Fibroblast of gingiva (primary cell): ENCODE data around the gene RDH5.
A peak's percentile ranks its signal among the peaks of the same experiment; 100 is the strongest.

Source experiments
- DNase-seq: peaks from one replicate; pipeline ENCODE4 v3.0.0-alpha.2; 2011; ENCODE audit warnings: low read depth

The RDH5 gene, protein sequence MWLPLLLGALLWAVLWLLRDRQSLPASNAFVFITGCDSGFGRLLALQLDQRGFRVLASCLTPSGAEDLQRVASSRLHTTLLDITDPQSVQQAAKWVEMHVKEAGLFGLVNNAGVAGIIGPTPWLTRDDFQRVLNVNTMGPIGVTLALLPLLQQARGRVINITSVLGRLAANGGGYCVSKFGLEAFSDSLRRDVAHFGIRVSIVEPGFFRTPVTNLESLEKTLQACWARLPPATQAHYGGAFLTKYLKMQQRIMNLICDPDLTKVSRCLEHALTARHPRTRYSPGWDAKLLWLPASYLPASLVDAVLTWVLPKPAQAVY

DNA sequence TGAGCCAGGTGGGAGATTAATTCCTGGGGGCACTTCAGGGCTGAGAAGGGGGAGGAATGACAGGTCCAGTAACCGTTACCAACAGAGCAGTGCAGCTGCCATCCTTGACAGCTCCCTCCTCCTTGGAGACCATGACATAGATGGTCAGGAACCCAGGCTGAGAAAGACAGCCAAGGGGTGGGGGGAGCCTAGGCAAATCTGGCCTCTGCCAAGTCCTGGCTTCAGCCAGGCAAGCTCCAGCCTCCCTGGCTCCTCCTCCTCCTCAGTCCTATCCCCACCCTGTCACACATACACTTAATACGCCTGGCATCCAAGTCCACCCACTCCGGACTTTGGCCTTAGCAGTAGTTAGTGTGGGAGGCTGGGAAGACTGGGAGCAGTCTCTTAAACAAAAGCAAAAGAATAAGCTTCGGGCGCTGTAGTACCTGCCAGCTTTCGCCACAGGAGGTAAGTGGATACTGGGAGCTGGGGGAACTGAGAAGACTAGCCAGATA, at the start of gene RDH5:
Gene RDH5 (plus strand): TSS at position 323 of the 494 bp plus-strand sequence. CDS start 792 bp downstream, outside the sequence.
- DNase-seq, result peak; percentile 97

DNA sequence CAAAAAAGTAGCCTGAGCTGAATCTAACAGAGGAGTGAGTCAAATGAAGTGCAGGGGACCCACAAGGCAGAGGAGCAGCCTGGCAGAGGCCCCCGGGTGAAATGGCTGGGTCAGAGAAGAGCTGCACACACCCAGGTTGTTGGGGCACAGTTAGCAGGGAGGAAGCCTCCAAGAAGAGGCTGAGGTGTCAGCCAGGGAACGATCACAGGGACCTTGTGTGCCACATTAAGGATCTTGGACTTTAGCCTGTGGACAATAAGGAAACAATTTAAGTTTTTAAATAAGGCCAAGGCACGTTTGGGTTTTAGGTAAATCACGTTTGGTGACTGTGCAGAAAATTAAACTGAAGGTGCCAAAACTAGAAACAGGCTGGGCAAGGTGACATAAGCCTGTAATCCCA, 48.4 kb upstream of the RDH5 start:
- DNase-seq, result no peak

DNA sequence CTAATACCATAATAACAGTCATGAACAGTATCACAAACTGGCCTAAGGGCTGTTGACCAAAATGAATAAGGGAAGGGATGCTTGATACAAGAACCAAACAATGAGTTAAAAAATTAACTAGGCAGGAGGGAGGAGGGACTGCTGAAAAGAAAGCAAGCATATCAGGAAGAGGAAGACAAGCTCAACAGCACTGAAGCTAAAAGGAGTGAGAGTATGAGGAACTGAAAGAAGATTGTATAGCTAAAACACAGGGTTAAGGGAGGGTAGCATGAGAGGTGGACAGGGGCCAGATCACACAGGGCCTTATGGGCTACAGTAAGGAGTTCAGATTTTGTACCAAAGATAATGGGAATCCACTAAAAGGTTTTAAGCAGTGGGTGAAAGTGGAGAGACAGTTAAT, 46.6 kb upstream of the RDH5 start:
- no peak for DNase-seq

DNA sequence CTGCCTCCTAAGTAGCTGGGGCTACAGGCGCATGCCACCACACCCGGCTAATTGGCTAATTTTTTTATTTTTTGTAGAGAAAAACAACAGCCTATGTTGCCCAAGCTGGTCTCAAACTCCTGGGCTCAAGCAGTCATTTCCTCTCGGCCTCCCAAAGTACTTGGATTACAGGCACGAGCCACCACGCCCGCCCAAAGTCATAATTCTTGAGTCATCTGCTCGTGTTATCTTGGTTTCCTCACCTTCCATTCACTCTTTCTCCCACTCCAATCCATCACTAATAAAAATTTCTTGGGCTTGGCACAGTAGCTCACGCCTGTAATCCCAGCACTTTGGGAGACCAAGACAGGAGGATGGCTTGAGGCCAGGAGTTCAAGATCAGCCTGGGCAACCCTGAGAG, 44.5 kb upstream of the RDH5 start:
- DNase-seq, result no peak

DNA sequence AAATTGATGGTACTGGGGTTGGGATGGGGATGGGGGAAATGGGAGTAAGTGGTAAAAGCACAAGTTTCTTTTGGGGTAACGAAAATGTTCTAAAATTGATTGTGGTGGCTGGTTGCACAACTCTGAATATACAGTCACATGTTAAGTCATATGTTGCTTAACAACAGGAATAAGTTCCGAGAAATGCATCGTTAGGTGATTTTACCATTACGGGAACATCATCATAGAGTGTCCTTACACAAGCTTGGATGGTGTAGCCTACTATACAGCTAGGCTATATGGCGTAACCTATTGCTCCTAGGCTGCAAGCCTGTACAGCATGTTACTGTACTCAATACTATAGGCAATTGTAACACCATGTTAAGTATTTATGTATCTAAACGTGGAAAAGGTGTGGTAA, 43.5 kb upstream of the RDH5 start:
- DNase-seq, result no peak

DNA sequence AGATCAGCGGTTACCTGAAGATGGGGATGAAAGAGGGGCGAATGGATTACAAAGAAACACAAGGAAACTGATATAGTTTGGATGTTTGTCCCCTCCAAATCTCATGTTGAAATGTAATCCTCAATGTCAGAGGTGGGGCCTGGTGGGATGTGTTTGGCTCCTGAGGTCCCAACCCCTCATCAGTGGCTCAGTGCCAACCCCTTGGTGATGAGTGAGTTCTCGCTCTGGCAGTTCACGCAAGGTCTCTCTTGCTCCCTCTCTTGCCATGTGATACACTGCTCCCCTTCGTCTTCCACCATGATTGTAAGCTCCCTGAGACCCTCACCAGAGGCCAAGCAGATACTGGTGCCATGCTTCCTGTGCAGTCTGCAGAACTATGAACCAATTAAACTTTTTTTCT, 40.5 kb upstream of the RDH5 start:
- no peak for DNase-seq

DNA sequence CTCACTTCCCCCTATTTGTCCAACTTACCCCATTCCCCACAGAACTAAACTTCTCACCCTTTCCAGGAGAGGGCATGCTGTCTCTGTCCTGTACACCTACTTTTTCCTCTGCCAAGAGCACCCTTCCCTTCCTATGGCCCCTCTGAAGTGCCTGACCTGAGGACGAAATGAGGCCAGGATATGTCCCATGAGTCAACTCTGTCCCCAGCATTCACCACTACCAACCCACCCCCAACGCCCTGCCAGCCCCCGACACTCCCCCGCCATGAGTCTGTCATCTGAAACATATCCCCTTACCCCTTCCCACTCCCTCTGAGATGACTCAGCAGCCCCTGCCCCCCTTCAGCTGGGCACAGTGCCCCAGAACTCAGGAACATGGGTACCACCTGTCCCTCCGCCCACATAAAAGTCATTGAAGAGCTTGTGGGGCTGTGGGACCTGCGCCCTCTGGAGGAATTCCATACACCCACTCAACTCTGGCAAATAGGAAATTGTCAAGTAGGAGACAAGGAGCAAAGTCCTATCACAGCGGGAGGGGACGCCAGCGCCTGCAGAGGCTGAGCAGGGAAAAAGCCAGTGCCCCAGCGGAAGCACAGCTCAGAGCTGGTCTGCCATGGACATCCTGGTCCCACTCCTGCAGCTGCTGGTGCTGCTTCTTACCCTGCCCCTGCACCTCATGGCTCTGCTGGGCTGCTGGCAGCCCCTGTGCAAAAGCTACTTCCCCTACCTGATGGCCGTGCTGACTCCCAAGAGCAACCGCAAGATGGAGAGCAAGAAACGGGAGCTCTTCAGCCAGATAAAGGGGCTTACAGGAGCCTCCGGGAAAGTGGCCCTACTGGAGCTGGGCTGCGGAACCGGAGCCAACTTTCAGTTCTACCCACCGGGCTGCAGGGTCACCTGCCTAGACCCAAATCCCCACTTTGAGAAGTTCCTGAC, 38.8 kb upstream of the RDH5 start:
- peak; percentile 63 for DNase-seq

DNA sequence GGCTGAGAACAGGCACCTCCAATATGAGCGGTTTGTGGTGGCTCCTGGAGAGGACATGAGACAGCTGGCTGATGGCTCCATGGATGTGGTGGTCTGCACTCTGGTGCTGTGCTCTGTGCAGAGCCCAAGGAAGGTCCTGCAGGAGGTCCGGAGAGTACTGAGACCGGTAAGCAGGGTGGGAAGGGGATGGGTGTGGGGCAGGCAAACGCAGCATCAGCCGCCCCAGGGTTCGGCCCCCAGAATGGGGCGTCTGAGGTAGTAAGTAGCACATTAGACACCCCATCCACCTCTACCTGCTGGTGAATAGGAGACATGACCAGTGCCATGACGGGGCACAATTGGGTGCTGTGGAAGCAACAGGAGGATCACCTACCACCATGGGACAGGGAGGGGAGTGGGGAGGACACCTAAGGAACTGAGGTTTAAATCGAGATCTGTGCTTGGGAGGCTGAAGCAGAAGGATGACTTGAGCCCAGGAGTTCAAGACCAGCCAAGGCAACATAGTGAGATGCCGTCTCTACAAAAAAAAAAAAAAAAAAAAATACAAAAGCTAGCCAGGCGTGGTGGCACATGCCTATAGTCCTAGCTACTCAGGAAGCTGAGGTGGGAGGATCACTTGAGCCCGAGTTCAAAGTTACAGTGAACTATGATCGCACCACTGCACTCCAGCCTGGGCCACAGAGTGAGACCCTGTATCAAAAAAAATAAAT, 38.0 kb upstream of the RDH5 start:
- no peak for DNase-seq

DNA sequence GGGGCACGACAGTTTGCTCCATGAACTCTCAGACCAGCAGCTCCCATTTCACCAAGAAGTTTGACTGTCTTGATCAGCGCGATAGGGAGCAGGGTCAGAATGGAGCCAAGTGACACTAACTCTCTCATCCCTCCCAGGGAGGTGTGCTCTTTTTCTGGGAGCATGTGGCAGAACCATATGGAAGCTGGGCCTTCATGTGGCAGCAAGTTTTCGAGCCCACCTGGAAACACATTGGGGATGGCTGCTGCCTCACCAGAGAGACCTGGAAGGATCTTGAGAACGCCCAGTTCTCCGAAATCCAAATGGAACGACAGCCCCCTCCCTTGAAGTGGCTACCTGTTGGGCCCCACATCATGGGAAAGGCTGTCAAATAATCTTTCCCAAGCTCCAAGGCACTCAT, 36.5 kb upstream of the RDH5 start:
- DNase-seq, result no peak

DNA sequence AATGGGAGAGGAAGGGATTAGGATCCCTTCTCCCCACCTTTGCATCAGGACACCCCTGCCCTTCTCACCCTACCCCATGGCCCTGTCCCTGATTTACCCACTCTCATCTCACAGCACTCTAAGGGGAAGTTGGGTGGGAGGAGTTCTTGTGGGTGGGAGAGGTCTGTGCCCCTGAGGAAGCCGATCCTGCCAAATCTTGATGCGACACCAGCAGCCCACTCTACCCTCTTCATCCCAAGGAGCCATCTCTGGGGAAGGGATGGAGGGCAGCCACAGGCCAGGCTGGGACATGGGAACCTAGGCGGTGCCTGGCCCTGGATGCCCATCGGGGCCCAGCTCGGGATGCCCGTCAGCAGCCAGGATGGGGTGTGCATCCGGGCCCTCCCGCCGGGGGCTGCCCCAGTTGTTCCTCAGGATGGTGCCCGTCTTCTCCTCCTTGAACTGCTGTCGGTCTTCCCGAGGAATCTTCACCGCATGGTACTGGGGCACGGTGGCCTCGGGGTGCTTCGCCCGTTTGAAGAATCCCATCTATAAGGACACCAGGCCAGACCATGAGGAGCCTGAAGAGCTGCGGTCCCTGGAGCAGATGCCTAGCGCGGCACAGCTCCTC, 35.3 kb upstream of the RDH5 start:
- DNase-seq, result no peak

DNA sequence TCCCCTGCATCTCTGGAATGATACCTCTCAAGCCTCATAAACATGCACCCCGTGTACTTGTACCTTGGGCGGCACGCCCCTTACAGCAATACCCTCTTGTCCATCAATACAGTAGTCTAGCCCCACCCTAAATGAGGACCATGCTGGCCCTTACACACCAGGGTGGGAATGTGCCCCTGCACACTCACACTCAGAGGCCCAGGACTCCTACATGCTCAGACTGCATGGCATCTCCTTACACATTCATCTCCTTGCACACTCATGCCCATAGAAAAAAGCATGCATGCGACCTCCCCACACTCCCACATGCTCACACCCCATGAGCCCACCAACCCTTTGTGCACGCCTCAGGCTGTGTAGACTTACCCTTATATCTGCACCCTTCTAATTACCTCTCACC, 34.5 kb upstream of the RDH5 start:
- no peak for DNase-seq

DNA sequence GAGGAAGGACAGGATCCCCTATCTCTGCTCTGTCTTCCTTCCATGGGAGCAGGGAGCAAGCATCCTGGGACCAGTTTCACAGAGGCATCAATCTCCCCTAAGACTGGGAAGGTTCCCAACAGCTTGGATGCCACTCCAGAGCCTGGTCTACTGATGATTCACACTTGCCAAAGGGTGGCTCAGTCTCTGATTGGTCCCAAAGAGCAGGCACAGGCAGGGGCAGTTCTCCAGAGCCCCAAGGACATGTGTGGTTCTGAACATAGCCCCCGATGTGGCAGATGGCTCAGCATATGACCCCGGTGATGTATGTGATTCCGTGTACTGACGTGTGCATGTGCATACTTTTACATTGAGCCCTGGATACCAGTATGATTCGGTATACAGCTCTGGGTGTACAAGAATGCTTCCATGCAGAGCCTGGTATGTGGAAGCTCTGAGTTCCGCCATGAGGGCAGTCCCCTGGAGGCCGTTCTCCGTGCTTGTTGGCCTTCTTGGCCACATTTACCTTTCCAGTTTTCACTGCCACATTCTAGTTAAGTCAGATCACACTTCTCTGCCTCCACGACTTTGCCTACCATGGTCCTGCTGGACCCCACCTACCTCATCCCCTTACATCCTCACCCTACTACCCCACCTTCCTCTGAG, 33.7 kb upstream of the RDH5 start:
- DNase-seq, result no peak

DNA sequence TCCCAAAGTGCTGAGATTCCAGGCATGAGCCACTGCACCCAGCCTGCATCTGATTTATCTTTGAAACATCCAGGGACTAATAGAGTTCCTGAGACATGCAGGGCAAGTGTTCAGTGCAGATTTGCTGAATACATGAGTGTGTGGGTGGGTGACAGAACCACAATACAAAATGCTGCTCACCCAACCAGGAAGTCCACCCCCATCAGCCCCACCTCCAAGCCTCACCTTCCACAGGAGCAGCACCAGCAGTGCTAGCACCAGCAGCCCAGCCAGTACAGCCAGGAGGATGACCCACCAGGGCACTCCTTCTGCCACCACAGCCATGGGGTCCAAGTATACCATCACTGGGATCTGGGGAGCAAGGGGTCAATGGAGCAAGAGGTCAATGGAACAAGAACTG, 32.4 kb upstream of the RDH5 start:
- DNase-seq, result no peak

DNA sequence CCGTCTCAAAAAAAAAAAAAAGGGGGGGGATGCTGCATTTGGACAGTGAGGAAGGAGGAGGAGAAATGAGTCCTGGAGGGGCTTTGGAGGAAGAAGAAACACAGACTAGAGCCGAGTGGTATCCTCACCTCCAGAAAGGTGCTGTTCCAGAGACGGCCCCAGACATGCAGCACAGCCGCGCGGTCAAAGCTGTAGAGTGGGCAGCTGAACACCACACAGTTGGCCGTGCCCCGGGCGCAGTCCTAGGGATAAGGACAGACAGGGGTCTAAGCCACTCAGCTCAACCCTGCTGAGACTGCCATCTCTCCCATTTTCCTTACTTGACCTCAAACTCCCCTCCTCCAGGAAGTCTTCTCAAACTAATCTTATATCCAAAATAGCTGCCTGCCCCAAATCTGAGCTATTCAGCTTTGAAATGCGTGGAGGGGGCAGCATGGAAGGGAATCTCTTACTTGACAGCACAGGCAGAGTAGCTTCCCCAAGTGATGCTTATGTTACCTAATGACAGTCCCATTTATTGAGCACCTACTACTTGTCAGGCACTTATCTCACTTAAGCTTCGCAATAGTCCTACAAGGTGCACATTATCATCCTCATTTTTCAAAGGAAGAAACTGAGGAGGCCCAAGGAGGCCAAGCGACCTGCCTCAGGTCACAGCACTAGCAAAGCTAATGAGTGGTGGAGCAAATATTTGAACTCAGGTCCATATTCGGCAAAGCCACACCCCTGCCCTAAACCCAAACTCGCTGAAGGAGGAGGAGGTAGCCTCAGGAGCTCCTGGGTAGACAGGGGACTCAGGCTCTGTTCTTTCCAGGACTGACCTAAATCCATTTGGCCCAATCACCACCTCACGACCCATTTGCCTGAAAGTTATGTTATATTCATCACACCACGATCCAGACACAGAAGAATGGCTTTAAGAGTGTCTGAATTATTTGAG, 31.2 kb upstream of the RDH5 start:
- no peak for DNase-seq

DNA sequence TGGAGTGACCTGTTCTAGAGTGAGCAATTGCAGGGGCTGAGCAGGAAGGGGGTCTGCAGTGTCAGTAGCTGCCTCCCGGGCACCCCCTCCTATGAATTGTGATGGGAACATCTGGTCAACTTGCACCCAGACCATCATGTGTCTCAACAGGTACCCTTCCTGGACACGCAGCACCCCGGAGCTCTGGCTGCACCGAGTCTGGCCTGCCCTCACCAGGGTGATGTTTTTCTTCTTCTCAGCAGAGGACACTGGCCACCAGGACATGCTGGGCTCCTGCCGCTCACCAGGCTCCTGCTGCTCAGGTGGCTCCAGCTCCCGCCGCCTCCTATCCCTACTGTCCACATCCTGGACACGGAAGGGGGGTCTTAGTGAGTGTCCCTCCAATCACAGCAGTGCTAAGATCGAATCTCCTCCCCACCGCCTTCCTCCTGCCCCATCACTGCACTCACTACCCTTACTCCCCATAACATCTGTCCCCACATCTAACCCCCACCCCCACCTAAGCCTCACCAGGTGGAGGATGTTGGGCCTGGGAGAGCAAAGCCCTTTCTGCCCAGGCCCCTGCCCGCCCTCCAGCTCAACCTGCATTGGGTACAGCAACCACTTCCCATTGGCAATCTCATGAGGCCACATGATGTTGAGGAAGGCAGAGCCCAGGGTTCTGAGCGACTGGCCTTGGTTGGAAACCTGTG, 27.4 kb upstream of the RDH5 start:
- no peak for DNase-seq

DNA sequence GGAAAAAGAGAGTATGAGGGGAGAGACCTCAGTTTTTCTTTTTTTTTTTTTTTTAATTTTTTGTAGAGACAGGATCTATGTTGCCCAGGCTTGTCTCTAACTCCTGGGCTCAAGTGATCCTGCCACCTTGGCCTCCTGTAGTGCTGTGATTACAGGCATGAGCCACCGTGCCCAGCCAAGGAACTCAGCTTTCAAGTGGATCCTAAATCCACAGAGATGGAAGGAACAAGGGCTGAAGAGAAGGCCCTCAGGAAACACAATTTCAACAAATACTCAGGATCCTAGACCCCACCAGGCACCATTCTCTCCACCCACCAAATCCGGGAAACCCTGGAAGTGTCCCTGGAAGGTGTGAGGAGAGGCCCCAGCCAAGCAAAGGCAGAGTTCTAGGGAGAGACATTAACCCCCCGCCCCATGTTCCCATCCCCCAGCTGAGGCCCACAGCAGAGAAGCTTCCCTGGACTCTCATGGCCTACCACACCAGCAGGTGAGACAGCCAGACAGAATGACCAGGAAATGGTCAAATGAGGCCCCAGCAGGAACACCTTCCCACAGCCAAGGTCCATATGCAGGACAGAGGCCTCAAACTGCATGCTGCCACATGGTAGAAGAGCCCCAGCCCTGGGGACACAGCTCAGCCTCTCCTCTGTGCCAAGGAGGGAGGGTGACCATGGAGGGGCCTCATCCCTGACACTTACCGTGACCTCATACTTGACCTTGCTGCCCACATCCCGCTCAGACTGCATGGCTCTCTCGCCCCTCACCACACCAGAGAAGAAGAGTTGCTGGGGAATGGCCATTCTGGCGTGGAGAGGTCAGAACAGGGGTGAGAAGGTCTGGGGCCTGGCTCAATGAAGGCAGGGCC, 26.6 kb upstream of the RDH5 start:
- no peak for DNase-seq

DNA sequence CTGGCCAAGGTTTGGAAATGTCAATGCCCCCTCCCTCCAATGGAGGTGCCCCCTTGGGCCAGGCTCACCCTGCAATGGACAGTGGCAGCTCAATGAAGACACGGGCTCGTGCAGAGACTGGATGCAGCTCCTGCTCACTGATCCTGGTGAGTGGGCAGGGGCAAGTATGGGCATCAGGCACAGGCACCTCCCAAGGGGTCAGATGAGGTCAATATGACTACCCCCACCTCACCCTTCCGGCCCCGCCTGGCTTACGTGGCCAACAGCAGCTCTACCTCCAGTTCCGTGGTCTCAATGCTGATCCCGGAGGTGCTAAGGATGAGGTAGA, 26.0 kb upstream of the RDH5 start:
- no peak for DNase-seq

DNA sequence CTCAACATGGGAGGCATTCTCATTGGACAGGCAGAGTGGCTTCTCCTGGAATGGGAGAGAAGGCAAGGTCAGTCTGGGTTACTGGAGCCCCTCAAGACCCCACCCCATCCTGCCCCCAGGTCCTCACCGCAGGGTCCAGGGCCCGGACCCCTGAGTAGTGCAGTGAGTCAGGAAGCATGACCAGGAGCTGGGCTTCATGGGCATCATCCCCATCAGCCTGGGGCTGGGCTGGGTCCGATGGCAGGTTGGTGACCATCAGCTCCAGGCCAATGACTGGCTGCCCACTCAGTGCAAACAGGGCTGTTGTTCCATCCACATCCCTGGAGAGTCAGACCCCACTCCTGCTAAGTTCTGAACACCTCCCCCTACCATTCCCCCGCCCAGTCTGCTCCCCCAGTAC, 25.5 kb upstream of the RDH5 start:
- DNase-seq, result no peak

DNA sequence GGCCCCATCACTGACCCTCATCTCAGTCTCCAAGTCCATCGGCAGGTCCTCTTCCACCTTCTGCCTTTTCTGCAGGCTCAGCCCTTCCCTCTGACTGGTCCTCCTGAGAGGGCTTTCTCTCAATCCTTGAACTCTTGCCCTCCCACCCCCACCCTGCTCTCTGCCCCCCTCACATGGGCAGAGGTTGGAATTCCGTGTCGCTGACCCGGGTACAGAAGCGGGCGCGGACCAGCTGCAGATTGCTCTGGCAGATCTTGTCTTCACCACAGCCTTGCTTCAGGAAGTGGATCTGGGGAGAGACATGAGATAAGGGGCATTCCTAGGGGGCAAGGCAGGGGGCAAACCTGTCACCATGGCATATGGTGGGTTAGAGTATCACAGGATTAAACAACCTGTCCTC, 24.8 kb upstream of the RDH5 start:
- DNase-seq, result no peak
